ENCODE results near the gene EMSY. TPM values are rescaled to one million over a fixed set of nuclear protein-coding genes. Genes with fewer than 3 reads are reported as not detected.

EMSY gene
- total RNA-seq, 2 donors from 2014 or later = 24.3 to 39.4 TPM

- H3K4me1 ChIP-seq (replicated peaks) = no peaks in the 10 kb centered on the region
- intact Hi-C loops (cut with DNase I) = loop anchor here (5.0 kb wide), 1 partner anchor 131 kb away; no protein-coding TSS in a partner anchor
- H3K27ac ChIP-seq = no peak overlapping the region
- no peak overlapping the region for H3K4me3 ChIP-seq
- no peaks in the 10 kb centered on the region for H3K36me3 ChIP-seq
- WGBS = 70% methylated on average over 2 of the region's 2 CpGs
- no peak for DNase-seq (ENCODE audit: low spot score)
- H3K27me3 ChIP-seq (replicated peaks; ENCODE audit: insufficient read depth) = no peaks in the 10 kb centered on the region
- TF ChIP-seq POLR2A (IDR thresholded peaks at IDR 0.05) (no peak), CTCF (IDR thresholded peaks at IDR 0.05) (no peak), POLR2AphosphoS5 (IDR thresholded peaks at IDR 0.05) (no peak)
- H3K9me3 ChIP-seq = no peaks in the 10 kb centered on the region
These were observed 106.6 kb downstream of the EMSY start for GRCh38 chr11:76551400-76551799.

GRCh38 chr11:76552987-76553386, 108.2 kb downstream of the EMSY start:
- intact Hi-C loops (cut with DNase I) = loop anchor here (5.0 kb wide), 1 partner anchor 129 kb away; no protein-coding TSS in a partner anchor
- H3K27ac ChIP-seq = no peak overlapping the region
- H3K27me3 ChIP-seq (replicated peaks; ENCODE audit: insufficient read depth) = no peaks in the 10 kb centered on the region
- no peak for TF ChIP-seq POLR2A (IDR thresholded peaks at IDR 0.05)
- TF ChIP-seq POLR2AphosphoS5 (IDR thresholded peaks at IDR 0.05) = no peak
- no peak for TF ChIP-seq CTCF (IDR thresholded peaks at IDR 0.05)
- no peaks in the 10 kb centered on the region for H3K36me3 ChIP-seq
- H3K4me3 ChIP-seq = no peak overlapping the region
- no peak for DNase-seq (ENCODE audit: low spot score)
- WGBS = 96% methylated on average over 2 of the region's 2 CpGs
- no peaks in the 10 kb centered on the region for H3K4me1 ChIP-seq (replicated peaks)
- H3K9me3 ChIP-seq = no peaks in the 10 kb centered on the region

GRCh38 chr11:76553554-76554476, 109.0 kb downstream of the EMSY start:
- Histone ChIP-seq H3K4me3 (no peak overlapping the region), H3K27me3 (replicated peaks; ENCODE audit: insufficient read depth) (no peaks in the 10 kb centered on the region), H3K9me3 (no peaks in the 10 kb centered on the region), H3K27ac (no peak overlapping the region), H3K4me1 (replicated peaks) (no peaks in the 10 kb centered on the region), H3K36me3 (no peaks in the 10 kb centered on the region)
- DNase-seq (ENCODE audit: low spot score) = no peak
- 58% methylated on average over 8 of the region's 8 CpGs for WGBS
- no peak for TF ChIP-seq CTCF (IDR thresholded peaks at IDR 0.05)
- intact Hi-C loops (cut with DNase I) = loop anchor here (5.0 kb wide), 1 partner anchor 128 kb away; no protein-coding TSS in a partner anchor

- no peaks in the 10 kb centered on the region for H3K9me3 ChIP-seq
- no peak for DNase-seq (ENCODE audit: low spot score)
- whole genome bisulfite sequencing = 84% methylated on average over 6 of the region's 6 CpGs
- no peaks in the 10 kb centered on the region for H3K4me1 ChIP-seq (replicated peaks)
- no peak overlapping the region for H3K27ac ChIP-seq
- no peaks in the 10 kb centered on the region for H3K27me3 ChIP-seq (replicated peaks; ENCODE audit: insufficient read depth)
- intact Hi-C loops (cut with DNase I) = loop anchor here (5.0 kb wide), 1 partner anchor 128 kb away; no protein-coding TSS in a partner anchor
- H3K4me3 ChIP-seq = no peak overlapping the region
- no peak for TF ChIP-seq CTCF (IDR thresholded peaks at IDR 0.05)
- TF ChIP-seq POLR2A (IDR thresholded peaks at IDR 0.05) = no peak
- TF ChIP-seq POLR2AphosphoS5 (IDR thresholded peaks at IDR 0.05) = no peak
- H3K36me3 ChIP-seq = no peaks in the 10 kb centered on the region
These were observed 109.9 kb downstream of the EMSY start for GRCh38 chr11:76554767-76555166.

GRCh38 chr11:76557466-76557865, 112.6 kb downstream of the EMSY start:
- intact Hi-C loops (cut with DNase I) = no loop called here

More at GRCh38 chr11:76557466-76557865, 112.6 kb downstream of the EMSY start:
- Histone ChIP-seq H3K9me3 (no peaks in the 10 kb centered on the region), H3K36me3 (no peaks in the 10 kb centered on the region), H3K27ac (no peak overlapping the region), H3K27me3 (replicated peaks; ENCODE audit: insufficient read depth) (no peaks in the 10 kb centered on the region), H3K4me1 (replicated peaks) (no peaks in the 10 kb centered on the region), H3K4me3 (no peak overlapping the region)
- no peak for DNase-seq (ENCODE audit: low spot score)
- TF ChIP-seq POLR2AphosphoS5 (IDR thresholded peaks at IDR 0.05) (no peak), POLR2A (IDR thresholded peaks at IDR 0.05) (no peak), CTCF (IDR thresholded peaks at IDR 0.05) (no peak)
- 92% methylated on average over 3 of the region's 3 CpGs for WGBS

Data from prostate gland (tissue), 2 donors.